GM23338 (cell line): ENCODE data around the gene EXOC6B. TPM values are rescaled to one million over a fixed set of nuclear protein-coding genes. Genes with fewer than 3 reads are reported as not detected.

Experiments
- ATAC-seq: fragments of 200-7000 bp; cut with Tn5 transposase; 3 replicates; pipeline ENCODE4 v1.9.1; 2020
- DNase-seq: peaks from one replicate; pipeline ENCODE4 v3.0.0-alpha.2; 2015; ENCODE audit warnings: low spot score
- H2AFZ ChIP-seq: fragments of 200-600 bp; sonication (generic); 2 replicates; pipeline ENCODE4 v1.8.0; 2016; ENCODE audit warnings: antibody characterized with exemption, mild to moderate bottlenecking, moderate library complexity
- H3F3A ChIP-seq: fragments of 200-600 bp; sonication (generic); replicated peaks from 2 replicates; pipeline ENCODE4 v1.8.0; 2017; ENCODE audit warnings: antibody characterized with exemption, mixed run types, low read depth
- H3K27ac ChIP-seq: fragments of 200-600 bp; sonication (generic); 2 replicates; pipeline ENCODE4 v1.6.1; 2016; ENCODE audit warnings: low read depth
- H3K27me3 ChIP-seq: fragments of 200-600 bp; sonication (generic); 2 replicates; pipeline ENCODE4 v1.8.0; 2016; ENCODE audit warnings: mild to moderate bottlenecking, mixed run types, moderate library complexity; ENCODE audit not compliant: insufficient read depth
- H3K36me3 ChIP-seq: fragments of 200-600 bp; sonication (generic); 2 replicates; pipeline ENCODE4 v1.8.0; 2016; ENCODE audit warnings: mild to moderate bottlenecking; ENCODE audit not compliant: insufficient read depth
- H3K4me1 ChIP-seq: fragments of 200-600 bp; sonication (generic); 2 replicates; pipeline ENCODE4 v1.8.0; 2016; ENCODE audit warnings: mild to moderate bottlenecking, moderate library complexity; ENCODE audit not compliant: insufficient read depth
- H3K4me2 ChIP-seq: fragments of 200-600 bp; sonication (generic); 2 replicates; pipeline ENCODE4 v1.7.1; 2017; ENCODE audit warnings: mixed run types
- H3K4me3 ChIP-seq: fragments of 200-600 bp; sonication (generic); 2 replicates; pipeline ENCODE4 v1.6.1; 2016; ENCODE audit warnings: mixed run types
- H3K79me2 ChIP-seq: fragments of 200-600 bp; sonication (generic); replicated peaks from 2 replicates; pipeline ENCODE4 v1.8.0; 2017; ENCODE audit warnings: mild to moderate bottlenecking; ENCODE audit not compliant: insufficient read depth
- H3K9me2 ChIP-seq: fragments of 200-600 bp; sonication (generic); 2 replicates; pipeline ENCODE4 v1.8.0; 2017; ENCODE audit not compliant: insufficient read depth
- H4K20me1 ChIP-seq: fragments of 200-600 bp; sonication (generic); replicated peaks from 2 replicates; pipeline ENCODE4 v1.8.0; 2017; ENCODE audit warnings: mild to moderate bottlenecking; ENCODE audit not compliant: insufficient read depth
- H3K27ac Mint-ChIP-seq: 2 replicates; pipeline ENCODE4 v1.8.0; 2020; ENCODE audit warnings: inconsistent platforms, mild to moderate bottlenecking, moderate library complexity, mixed read lengths
- H3K27me3 Mint-ChIP-seq: 3 replicates; pipeline ENCODE4 v1.8.0; 2022; ENCODE audit warnings: low read depth, mild to moderate bottlenecking, moderate library complexity, mixed read lengths, inconsistent platforms; ENCODE audit not compliant: insufficient read depth, poor library complexity
- H3K36me3 Mint-ChIP-seq: 3 replicates; pipeline ENCODE4 v1.8.0; 2021; ENCODE audit warnings: low read depth, mild to moderate bottlenecking, inconsistent platforms, moderate library complexity, mixed read lengths
- H3K4me1 Mint-ChIP-seq: 3 replicates; pipeline ENCODE4 v1.8.0; 2020; ENCODE audit warnings: mild to moderate bottlenecking, inconsistent platforms, mixed read lengths
- H3K4me3 Mint-ChIP-seq: 3 replicates; pipeline ENCODE4 v1.8.0; 2021; ENCODE audit warnings: moderate library complexity, mild to moderate bottlenecking, inconsistent platforms, mixed read lengths
- H3K9me3 Mint-ChIP-seq: 3 replicates; pipeline ENCODE4 v1.8.0; 2020; ENCODE audit warnings: moderate library complexity, mild to moderate bottlenecking, inconsistent platforms, mixed read lengths
- CREB1 ChIP-seq: fragments of 250-450 bp; sonication (Bioruptor Pico); IDR thresholded peaks from 2 replicates; pipeline ENCODE4 v1.5.0; 2020; ENCODE audit warnings: low read depth, mild to moderate bottlenecking, moderate library complexity
- CTCF ChIP-seq, 2 experiments: fragments of 200-600 bp in 1 of 2; sonication (generic) in 1 of 2; conservative IDR thresholded peaks; 2 replicates each; pipeline versions ENCODE4 v1.5.1 to v1.6.1; 2016 to 2017; ENCODE audit warnings: antibody characterized with exemption in 2 of 2, low read depth in 2 of 2, mild to moderate bottlenecking in 2 of 2, moderate library complexity in 1 of 2
- ETS1 ChIP-seq: IDR thresholded peaks from 2 replicates; pipeline ENCODE4 v1.6.1; 2016; ENCODE audit warnings: antibody characterized with exemption
- EZH2 ChIP-seq: fragments of 200-600 bp; sonication (generic); IDR thresholded peaks from one replicate; pipeline ENCODE4 v1.8.0; 2017; ENCODE audit warnings: antibody characterized with exemption, mild to moderate bottlenecking, low read depth; ENCODE audit not compliant: unreplicated experiment
- EZH2phosphoT487 ChIP-seq: fragments of 200-600 bp; sonication (generic); IDR thresholded peaks from one replicate; pipeline ENCODE4 v1.8.1; 2018; ENCODE audit warnings: antibody characterized with exemption; ENCODE audit not compliant: unreplicated experiment
- JUNB ChIP-seq: IDR thresholded peaks from one replicate; pipeline ENCODE4 v1.6.1; 2016; ENCODE audit warnings: antibody characterized with exemption; ENCODE audit not compliant: unreplicated experiment
- NANOG ChIP-seq: IDR thresholded peaks from 2 replicates; pipeline ENCODE4 v1.6.1; 2016; ENCODE audit warnings: antibody characterized with exemption, borderline replicate concordance
- POLR2AphosphoS5 ChIP-seq: IDR thresholded peaks from 2 replicates; pipeline ENCODE4 v1.6.1; 2016; ENCODE audit warnings: antibody characterized with exemption, low read depth
- REST ChIP-seq: IDR thresholded peaks from one replicate; pipeline ENCODE4 v1.6.1; 2018; ENCODE audit warnings: antibody characterized with exemption; ENCODE audit not compliant: unreplicated experiment
- STAT1 ChIP-seq: IDR thresholded peaks from one replicate; pipeline ENCODE4 v1.6.1; 2016; ENCODE audit warnings: antibody characterized with exemption; ENCODE audit not compliant: unreplicated experiment
- ZNF114 ChIP-seq: fragments of 250-450 bp; sonication (Bioruptor Pico); IDR thresholded peaks from 2 replicates; pipeline ENCODE4 v1.5.0; 2020; ENCODE audit warnings: mild to moderate bottlenecking, moderate library complexity
- ZNF331 ChIP-seq: fragments of 250-450 bp; sonication (Bioruptor Pico); IDR thresholded peaks from 2 replicates; pipeline ENCODE4 v1.5.0; 2020; ENCODE audit warnings: low read depth, mild to moderate bottlenecking, moderate library complexity
- ZNF462 ChIP-seq: fragments of 250-450 bp; sonication (Bioruptor Pico); IDR thresholded peaks from 2 replicates; pipeline ENCODE4 v1.5.0; 2020; ENCODE audit warnings: mild to moderate bottlenecking, moderate library complexity
- polyA plus RNA-seq: library from polyadenylated mRNA; unstranded; fragments of >200 nt; fragmentation: Nextera tagmentation; extraction: Ambion mirVana; gene quantifications from 2 replicates; pipeline ENCODE4 v1.2.1, GENCODE V29; 2016
- total RNA-seq: library from RNA; depleted of rRNA; stranded (reverse); fragments of >200 nt; shearing (Covaris generic); gene quantifications from 2 replicates; pipeline ENCODE4 v1.2.3, GENCODE V29; 2014

Gene EXOC6B
- total and polyA plus RNA-seq, 2 experiments from 2014 or later = 7.2 to 45.9 TPM

- Histone ChIP-seq H3F3A (no peaks in the 10 kb centered on the region), H3K4me3 (no peak overlapping the region), H3K79me2 (no peaks in the 10 kb centered on the region), H4K20me1 (no peaks in the 10 kb centered on the region), H3K4me1 (no peaks in the 10 kb centered on the region), H3K9me2 (no peaks in the 10 kb centered on the region), H3K4me2 (no peak overlapping the region), H2AFZ (no peak overlapping the region), H3K27me3 (no peaks in the 10 kb centered on the region), H3K27ac (no peak overlapping the region), H3K36me3 (no peaks in the 10 kb centered on the region)
- no peak overlapping the region for H3K4me3 Mint-ChIP-seq
- H3K36me3 Mint-ChIP-seq = no peaks in the 10 kb centered on the region
- peaks cover 2% of the 10 kb centered on the region for H3K27me3 Mint-ChIP-seq
- TF ChIP-seq EZH2phosphoT487 (no peak), POLR2AphosphoS5 (no peak), ZNF462 (CRISPR knock-in tag) (no peak), ZNF114 (CRISPR knock-in tag) (no peak), JUNB (no peak), ZNF331 (CRISPR knock-in tag) (no peak), REST (no peak), NANOG (no peak), EZH2 (no peak), ETS1 (no peak), CTCF (conservative IDR thresholded peaks at IDR 0.05; ENCODE audit: low read depth in 2 of 2) (no peak), STAT1 (no peak), CREB1 (CRISPR knock-in tag) (no peak)
- H3K9me3 Mint-ChIP-seq = no peaks in the 10 kb centered on the region
- peaks cover 8% of the 10 kb centered on the region for H3K4me1 Mint-ChIP-seq
- no peak overlapping the region for H3K27ac Mint-ChIP-seq
- ATAC-seq = no peak
- DNase-seq = no peak
Observed at GRCh38 chr2:72270556-72271275, 555.1 kb downstream of the EXOC6B start.
